Effector CD8-positive, alpha-beta T cell (primary cell): ENCODE data around the gene USF2.

Source experiments
- DNase-seq: peaks from one replicate; lab custom pipeline; 2025; lab: John Stamatoyannopoulos, UW

Gene USF2

GRCh38 chr19:35317464-35318043 is 48.8 kb downstream of the USF2 start:
- no peak for DNase-seq

- DNase-seq, result no peak
Measured at GRCh38 chr19:35318679-35319448, 50.1 kb downstream of the USF2 start.

GRCh38 chr19:35320065-35320713 is 51.4 kb downstream of the USF2 start:
- no peak for DNase-seq

- DNase-seq, result no peak
Measured at GRCh38 chr19:35321291-35321690, 52.5 kb downstream of the USF2 start.

GRCh38 chr19:35322014-35322413 is 53.3 kb downstream of the USF2 start:
- no peak for DNase-seq

GRCh38 chr19:35327642-35328041 is 58.9 kb downstream of the USF2 start:
- DNase-seq, result no peak

GRCh38 chr19:35328851-35329285 is 60.1 kb downstream of the USF2 start, which contains the start of gene CD22:
TSS of gene CD22 (plus strand) at chr19:35329187. CDS start at chr19:35332041, 2,854 bp downstream.
- DNase-seq, result no peak

GRCh38 chr19:35329323-35329722 is 60.6 kb downstream of the USF2 start:
- no peak for DNase-seq
